Natural killer cell (primary cell): ENCODE data around the gene SCMH1. TPM values are rescaled to one million over a fixed set of nuclear protein-coding genes. Genes with fewer than 3 reads are reported as not detected.

Experiments
- ATAC-seq, 3 donors: fragments of 150-1000 bp in 2 of 3; fragments of 200-7000 bp in 1 of 3; cut with Tn5 transposase; 1 replicate in 1 of 3; 2 replicates in 2 of 3; pipeline ENCODE4 v1.10.0; 2021; ENCODE audit warnings: mild to moderate bottlenecking in 2 of 3, moderate library complexity in 2 of 3
- DNase-seq, 2 donors: peaks; one replicate each; pipeline versions ENCODE4 v3.0.0 to v3.0.0-alpha.2; 2013 to 2021; ENCODE audit warnings: mixed read lengths in 1 of 2
- H3K27ac ChIP-seq: one replicate; pipeline ENCODE4 v1.5.1; 2013; ENCODE audit warnings: mild to moderate bottlenecking, low read length
- H3K27me3 ChIP-seq: one replicate; pipeline ENCODE4 v1.6.1; 2013; ENCODE audit warnings: low read length; ENCODE audit not compliant: control insufficient read depth, insufficient read depth
- H3K36me3 ChIP-seq: one replicate; pipeline ENCODE4 v1.6.1; 2013; ENCODE audit warnings: low read length; ENCODE audit not compliant: control insufficient read depth, insufficient read depth
- H3K4me1 ChIP-seq: one replicate; pipeline ENCODE4 v1.6.1; 2013; ENCODE audit warnings: low read length; ENCODE audit not compliant: control insufficient read depth, insufficient read depth
- H3K4me3 ChIP-seq: one replicate; pipeline ENCODE4 v1.5.1; 2013; ENCODE audit warnings: low read length
- H3K9me3 ChIP-seq: one replicate; pipeline ENCODE4 v1.6.1; 2013; ENCODE audit warnings: low read length; ENCODE audit not compliant: control insufficient read depth, insufficient read depth
- H3K27ac Mint-ChIP-seq, 2 donors: one replicate each; pipeline ENCODE4 v1.8.0; 2022; ENCODE audit warnings: mild to moderate bottlenecking in 2 of 2, mixed read lengths in 2 of 2, moderate library complexity in 1 of 2
- H3K27me3 Mint-ChIP-seq, 2 donors: one replicate each; pipeline ENCODE4 v1.8.0; 2022; ENCODE audit warnings: low read depth in 2 of 2, mixed read lengths in 2 of 2
- H3K36me3 Mint-ChIP-seq: one replicate; pipeline ENCODE4 v1.8.0; 2022; ENCODE audit warnings: mixed read lengths
- H3K4me1 Mint-ChIP-seq, 2 donors: one replicate each; pipeline ENCODE4 v1.8.0; 2022; ENCODE audit warnings: mixed read lengths in 2 of 2
- H3K4me3 Mint-ChIP-seq: one replicate; pipeline ENCODE4 v1.8.0; 2022; ENCODE audit warnings: mild to moderate bottlenecking, moderate library complexity, mixed read lengths
- H3K9me3 Mint-ChIP-seq, 2 donors: one replicate each; pipeline ENCODE4 v1.8.0; 2022; ENCODE audit warnings: mixed read lengths in 2 of 2
- CTCF ChIP-seq: fragments of 200-600 bp; IDR thresholded peaks from one replicate; pipeline ENCODE4 v1.8.0; 2022; ENCODE audit warnings: antibody characterized with exemption
- WGBS: methylation state at CpG from one replicate; pipeline ENCODE4 v1.1.7; 2013; ENCODE audit warnings: missing lambda C conversion rate; ENCODE audit not compliant: insufficient coverage; 5-methylcytosine and 5-hydroxymethylcytosine counted together
- intact Hi-C: fragments of 100-400 bp; cut with micrococcal nuclease; formaldehyde crosslinking; loops from one replicate; pipeline ENCODE4 v1.14.2; 2022
- total RNA-seq, 4 donors: library from RNA; stranded (reverse); fragments of 120-200 nt in 1 of 4; gene quantifications; one replicate each; pipeline versions ENCODE4 v1.2.3 to v1.2.4, GENCODE V29; 2013 to 2022

Gene SCMH1
- total RNA-seq, 3 donors from 2014 or later (not counting 1 experiment from before 2014, with no cell fraction given) = 8.3 to 10.2 (median 9.1) TPM

- Mint-ChIP-seq H3K4me1 (peaks cover 0 to 7% of the 10 kb centered on the region in 2 donors), H3K4me3 (no peak overlapping the region), H3K9me3 (no peaks in the 10 kb centered on the region), H3K27ac (no peak overlapping the region), H3K27me3 (no peaks in the 10 kb centered on the region), H3K36me3 (no peaks in the 10 kb centered on the region)
- Histone ChIP-seq H3K9me3 (no peaks in the 10 kb centered on the region), H3K27ac (no peak overlapping the region), H3K36me3 (peaks cover 5% of the 10 kb centered on the region), H3K4me3 (no peak overlapping the region), H3K4me1 (no peaks in the 10 kb centered on the region), H3K27me3 (no peaks in the 10 kb centered on the region)
- WGBS = 98% methylated on average over 3 of the region's 3 CpGs
- no peak for ATAC-seq
- intact Hi-C loops = no loop called here
- TF ChIP-seq CTCF = no peak
- no peak for DNase-seq
Observed at GRCh38 chr1:41048540-41048939, 193.6 kb downstream of the SCMH1 start.

GRCh38 chr1:41046347-41046775 lies 195.7 kb downstream of the SCMH1 start:
- Mint-ChIP-seq H3K27ac (no peak overlapping the region), H3K27me3 (no peaks in the 10 kb centered on the region), H3K4me3 (no peak overlapping the region), H3K4me1 (peaks cover 0 to 7% of the 10 kb centered on the region in 2 donors), H3K9me3 (no peaks in the 10 kb centered on the region), H3K36me3 (no peaks in the 10 kb centered on the region)
- ATAC-seq (no peak), DNase-seq (no peak)
- Histone ChIP-seq H3K9me3 (no peaks in the 10 kb centered on the region), H3K27ac (no peak overlapping the region), H3K4me3 (no peak overlapping the region), H3K27me3 (no peaks in the 10 kb centered on the region), H3K4me1 (no peaks in the 10 kb centered on the region), H3K36me3 (peaks cover 5% of the 10 kb centered on the region)
- no peak for TF ChIP-seq CTCF
- intact Hi-C loops = no loop called here
- 94% methylated on average over 10 of the region's 10 CpGs for WGBS

- Histone ChIP-seq H3K9me3 (no peaks in the 10 kb centered on the region), H3K4me3 (no peak overlapping the region), H3K27ac (no peak overlapping the region), H3K27me3 (no peaks in the 10 kb centered on the region), H3K36me3 (peaks cover 5% of the 10 kb centered on the region), H3K4me1 (no peaks in the 10 kb centered on the region)
- ATAC-seq = no peak
- Mint-ChIP-seq H3K36me3 (no peaks in the 10 kb centered on the region), H3K4me1 (peaks cover 0 to 7% of the 10 kb centered on the region in 2 donors), H3K27me3 (no peaks in the 10 kb centered on the region), H3K4me3 (no peak overlapping the region), H3K9me3 (no peaks in the 10 kb centered on the region), H3K27ac (no peak overlapping the region)
- intact Hi-C loops = no loop called here
- DNase-seq = no peak
- WGBS = 94% methylated on average over 5 of the region's 5 CpGs
- TF ChIP-seq CTCF = no peak
Observed at GRCh38 chr1:41045740-41046139, 196.4 kb downstream of the SCMH1 start.

- H3K36me3 ChIP-seq = peaks cover 5% of the 10 kb centered on the region
- WGBS = 68% methylated on average over 2 of the region's 2 CpGs
- H3K9me3 ChIP-seq = no peaks in the 10 kb centered on the region
- intact Hi-C loops = no loop called here
- TF ChIP-seq CTCF = no peak
- ATAC-seq = no peak
- Mint-ChIP-seq H3K27me3 (no peaks in the 10 kb centered on the region), H3K27ac (peak overlapping the region in 1 of 2 donors; percentile 13), H3K36me3 (no peaks in the 10 kb centered on the region), H3K4me3 (no peak overlapping the region), H3K9me3 (no peaks in the 10 kb centered on the region), H3K4me1 (peaks cover 0 to 7% of the 10 kb centered on the region in 2 donors)
- DNase-seq = no peak
- no peaks in the 10 kb centered on the region for H3K4me1 ChIP-seq
- H3K27ac ChIP-seq = no peak overlapping the region
- H3K4me3 ChIP-seq = no peak overlapping the region
- H3K27me3 ChIP-seq = no peaks in the 10 kb centered on the region
Observed at GRCh38 chr1:41044187-41044586, 197.9 kb downstream of the SCMH1 start.
